Activated effector memory CD4-positive, alpha-beta T cell treated with Interleukin-2 at 50 U/mL for 16 hours (primary cell): ENCODE results near the gene CACNA2D2.

Source experiments
- DNase-seq: peaks from one replicate; pipeline ENCODE4 v3.0.0-alpha.2; 2020

The CACNA2D2 gene

DNA sequence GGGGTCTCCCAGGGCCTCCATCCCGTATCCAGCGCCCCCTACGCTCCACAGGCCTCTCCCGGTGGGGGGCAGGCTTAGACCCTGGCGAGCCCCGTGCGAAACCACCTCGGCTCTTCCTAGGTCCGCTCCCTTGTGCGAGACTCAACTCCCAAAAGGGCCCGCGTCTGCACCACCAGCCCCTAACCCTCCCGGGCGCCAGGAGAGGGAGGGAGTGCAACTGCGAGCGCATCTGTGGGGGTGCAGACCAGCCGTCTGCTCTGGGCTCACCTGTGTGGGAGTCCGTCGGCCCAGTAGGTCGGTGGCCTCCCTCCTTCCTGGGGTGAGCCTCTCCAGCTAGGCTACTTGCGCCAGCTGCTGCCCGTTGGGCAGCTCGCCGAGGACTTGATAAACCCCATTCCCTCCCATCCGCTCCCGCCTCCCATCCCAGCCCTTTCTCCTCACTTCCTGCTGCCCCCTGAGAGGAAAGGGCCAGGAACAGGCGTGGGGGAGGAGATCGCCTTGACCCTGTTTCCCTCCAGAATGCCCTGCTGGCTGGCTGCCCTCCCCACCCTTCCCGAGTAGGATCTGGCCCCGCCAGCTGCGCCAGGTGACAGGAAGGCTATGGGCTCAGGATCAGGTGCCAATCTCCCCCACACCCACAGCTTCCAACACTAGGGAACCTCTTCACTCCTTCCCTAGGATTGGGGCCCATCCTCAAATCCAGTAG, 180.9 kb downstream of the CACNA2D2 start, which contains the start of gene HYAL2:
Gene HYAL2, minus strand, starts transcription at position 360 of the 706 bp plus-strand sequence. CDS start 2,256 bp downstream, outside the sequence.
- no peak for DNase-seq

DNA sequence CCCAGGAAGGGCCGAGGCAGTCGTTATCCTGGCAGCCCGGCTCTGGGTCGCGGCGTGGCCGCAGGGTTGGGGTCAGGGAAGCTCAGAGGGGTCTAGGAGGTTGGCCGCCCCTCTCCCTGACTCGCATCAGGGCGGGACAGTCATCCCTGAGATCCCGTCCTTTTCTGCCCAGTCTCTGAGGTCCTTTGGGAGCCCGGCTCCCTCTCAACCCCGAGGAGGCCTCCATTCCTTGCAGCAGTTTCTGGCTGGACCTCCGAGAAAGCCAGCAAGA, 181.4 kb downstream of the CACNA2D2 start:
- no peak for DNase-seq

DNA sequence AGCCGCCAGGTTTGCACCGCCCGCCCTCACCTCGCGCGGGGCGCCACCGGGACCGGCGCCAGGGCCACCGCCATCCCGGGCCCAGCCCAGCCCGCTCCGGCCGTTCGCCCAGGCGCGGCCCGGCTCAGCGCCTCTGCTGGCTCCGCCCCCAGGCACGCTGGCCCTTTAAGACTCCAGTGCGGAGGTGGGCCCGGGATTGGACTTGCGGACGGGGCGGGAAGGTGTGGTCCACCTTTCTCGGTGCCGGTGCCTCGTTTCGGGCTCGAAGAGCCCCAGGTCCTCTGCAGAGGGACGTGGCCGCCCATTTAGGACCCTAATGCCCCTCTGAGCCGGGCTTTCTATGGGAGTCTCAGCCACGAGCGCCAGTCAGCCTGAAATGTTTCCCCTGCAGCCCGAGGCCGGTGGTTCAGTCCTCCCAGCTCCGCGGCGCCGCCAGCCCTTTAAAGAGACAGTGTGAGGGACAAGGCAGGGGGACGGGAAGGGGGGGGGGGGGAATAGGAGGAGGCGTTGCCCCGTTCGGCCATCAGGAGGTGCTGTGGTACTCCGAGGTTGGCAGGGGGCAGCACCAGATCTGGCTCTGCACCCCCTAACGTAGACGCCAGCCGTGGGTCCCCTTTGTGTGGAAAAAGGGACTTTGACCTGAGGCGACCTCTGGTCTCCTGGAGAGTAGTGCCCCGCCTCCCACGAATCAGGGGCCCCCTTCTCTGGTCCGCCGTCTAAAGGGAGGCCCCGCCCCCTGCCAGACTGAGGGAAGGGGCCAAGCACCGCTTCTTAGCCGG, 181.9 kb downstream of the CACNA2D2 start:
- peak; percentile 81 for DNase-seq

DNA sequence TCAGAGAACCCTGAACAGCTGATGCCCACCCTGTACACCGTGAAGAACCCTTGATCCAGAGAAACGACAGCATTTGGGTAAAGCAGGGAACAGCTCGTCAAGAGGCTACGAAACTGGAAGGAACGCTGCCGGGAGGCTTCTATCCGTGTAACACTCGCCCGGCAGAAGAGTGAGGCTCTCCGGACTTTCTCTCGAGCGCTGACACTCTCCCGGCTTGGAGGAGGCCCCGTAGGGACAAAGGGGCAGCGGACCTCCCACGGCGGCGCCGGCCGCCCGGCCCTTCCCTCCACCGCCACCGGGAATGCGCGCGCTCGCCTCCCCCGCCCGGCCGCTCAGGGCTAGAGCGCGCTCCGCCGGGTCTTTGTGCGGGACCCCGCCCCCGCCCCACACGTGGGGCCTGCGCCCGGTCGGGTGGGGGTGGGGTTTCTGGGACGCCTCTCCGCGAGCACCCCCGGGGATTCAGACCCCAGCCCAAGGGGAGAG, 182.5 kb downstream of the CACNA2D2 start:
- DNase-seq = no peak

DNA sequence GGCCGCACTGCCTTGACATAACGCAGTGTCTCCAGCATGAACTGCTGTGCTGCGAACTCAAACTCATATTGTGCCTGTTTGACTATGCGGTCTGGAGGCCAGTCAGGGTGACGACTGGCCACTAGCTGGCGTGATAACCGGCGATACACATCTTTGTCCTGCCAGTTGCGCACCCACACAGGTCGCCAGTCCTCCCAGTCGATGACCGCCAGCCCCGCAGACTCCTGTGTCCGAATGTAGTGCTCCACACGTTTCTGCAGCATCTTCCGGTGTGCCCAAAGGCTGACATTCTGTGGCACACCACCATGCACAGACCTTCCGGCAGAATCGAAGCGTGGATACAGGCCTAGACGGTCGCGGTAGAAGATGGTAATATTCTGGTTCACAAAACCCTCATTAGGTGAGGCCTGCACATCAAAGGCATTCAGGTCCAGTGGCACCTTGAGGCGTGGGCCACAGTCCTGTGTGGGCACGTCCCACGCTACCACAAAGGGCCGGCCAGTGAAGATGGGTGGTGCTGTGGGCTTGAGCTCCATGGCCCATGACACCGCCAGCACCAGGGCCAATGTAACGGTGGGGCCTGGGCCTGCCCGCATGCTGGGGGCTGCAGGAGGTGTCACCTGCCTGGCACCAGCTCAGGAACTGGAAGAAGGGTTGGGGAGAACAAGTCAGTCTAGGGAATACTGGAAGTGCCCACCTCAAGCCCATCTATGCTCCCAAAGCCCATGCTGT, 183.4 kb downstream of the CACNA2D2 start:
- DNase-seq = no peak

DNA sequence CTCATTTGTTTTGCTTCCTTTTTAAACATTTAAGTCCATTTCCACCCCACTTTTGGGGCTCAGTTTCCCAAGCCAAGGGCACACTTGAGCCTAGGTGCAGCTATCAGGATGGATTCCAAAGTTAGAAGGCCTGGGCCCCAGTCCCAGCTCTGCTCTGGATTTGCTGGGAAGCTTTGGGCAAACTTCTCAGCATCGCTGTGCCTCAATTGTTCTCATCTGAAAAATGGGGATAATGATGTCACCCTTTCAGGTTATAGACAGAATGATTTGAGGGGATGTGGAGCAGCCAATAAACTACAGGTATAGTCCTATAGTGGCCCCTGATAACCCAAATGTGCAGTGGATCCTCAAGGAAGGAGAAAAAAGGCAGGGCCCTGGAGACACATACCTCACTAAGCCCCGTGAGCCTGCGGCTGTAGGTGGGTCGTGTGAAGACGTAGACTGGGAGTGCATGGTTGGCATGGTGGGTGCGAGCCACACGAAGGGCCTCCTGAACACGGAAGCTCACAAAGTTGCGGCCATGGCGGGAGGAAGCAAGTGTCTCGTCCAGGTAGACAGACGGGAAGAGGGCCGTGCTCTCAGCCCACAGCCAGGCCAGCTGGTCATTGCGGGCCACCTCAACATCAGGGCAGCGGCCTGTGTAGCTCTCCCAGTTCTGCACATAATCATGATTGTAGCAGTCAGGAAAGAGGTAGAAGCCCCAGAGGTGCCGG, 184.1 kb downstream of the CACNA2D2 start:
- no peak for DNase-seq

DNA sequence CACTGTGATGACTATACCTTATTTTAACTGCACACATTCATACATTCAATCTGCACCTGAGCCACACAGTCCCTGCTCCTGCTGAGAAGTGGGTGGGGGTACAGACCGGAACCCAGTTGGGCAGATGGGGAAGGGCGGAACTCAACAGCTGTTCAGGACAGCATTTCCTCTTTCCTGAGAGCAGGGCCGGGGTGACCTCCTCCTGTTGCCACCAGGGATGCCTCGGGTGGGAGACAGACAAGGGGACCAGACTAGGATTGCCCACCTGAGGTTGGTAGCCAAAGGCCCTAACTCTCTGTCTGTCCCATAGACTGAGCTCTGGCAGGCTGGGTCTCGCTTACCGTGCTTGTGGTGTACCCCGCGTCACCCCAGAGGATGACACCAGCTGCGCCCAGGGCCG, 184.8 kb downstream of the CACNA2D2 start:
- no peak for DNase-seq

DNA sequence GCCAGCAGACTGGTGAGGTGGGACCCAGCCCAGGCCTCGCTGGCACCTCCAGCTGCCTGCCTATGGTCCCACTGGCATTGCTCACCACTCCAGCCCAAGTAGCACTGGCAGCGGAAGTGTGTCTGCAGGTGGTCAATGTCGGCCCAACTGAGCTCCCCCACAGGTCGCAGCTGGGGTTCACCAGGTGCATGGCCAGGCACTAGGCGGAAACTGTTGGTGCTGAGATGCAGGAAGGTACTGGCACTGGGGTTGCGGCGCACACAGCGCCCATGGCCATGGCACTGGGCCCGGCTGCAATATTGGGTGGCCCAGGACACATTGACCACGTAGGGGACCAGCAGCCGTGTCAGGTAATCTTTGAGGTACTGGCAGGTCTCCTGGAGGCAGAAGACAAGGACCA, 185.3 kb downstream of the CACNA2D2 start:
- no peak for DNase-seq

DNA sequence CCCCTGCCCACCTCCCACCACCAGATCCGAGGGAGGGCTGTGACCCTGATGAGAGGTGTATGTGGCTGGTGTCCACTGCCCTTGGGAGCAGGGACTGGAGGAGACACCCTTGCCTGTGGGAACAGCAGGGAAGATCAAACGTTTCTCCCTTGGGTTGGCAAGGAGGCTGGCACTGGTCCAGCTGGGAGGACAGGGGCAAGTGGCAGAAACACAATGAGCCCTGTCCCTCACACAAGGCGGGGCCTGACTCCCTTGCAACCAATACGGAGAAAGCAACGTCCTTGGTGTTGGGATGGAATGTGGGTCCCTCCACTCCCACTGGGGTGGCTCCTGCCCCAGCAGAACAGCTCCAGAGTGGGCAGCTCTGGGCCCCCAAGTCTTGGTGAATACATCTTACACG, 186.1 kb downstream of the CACNA2D2 start:
- DNase-seq = no peak

DNA sequence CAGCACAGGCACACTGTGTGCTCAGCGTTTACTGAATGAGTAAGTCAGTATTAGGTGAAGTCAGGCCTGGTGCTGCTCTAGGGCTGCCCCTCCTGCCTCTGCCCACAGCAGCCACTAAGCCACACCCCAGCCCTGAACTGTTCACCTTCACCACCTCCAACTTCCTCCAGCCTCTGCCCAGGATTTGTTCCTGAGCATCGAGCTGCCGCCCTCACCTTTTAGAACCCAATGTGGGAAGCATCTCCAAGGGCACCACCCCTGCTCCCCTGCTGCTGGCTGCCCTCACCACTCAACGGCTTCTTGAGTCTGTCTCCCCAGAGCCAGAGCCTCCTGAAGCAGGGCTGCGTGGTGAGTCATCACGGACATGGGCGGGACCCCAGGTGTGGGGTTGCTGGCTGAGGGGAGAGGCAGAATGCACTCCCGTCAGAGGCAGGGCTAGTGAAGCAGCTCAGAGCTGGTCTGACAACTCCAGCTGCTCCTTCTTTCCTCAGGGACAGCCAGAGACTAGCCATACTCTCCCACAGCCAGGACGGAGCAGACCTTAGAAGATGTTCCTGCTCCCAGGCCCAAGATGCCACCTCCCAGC, 186.7 kb downstream of the CACNA2D2 start:
- peak; percentile 82 for DNase-seq

DNA sequence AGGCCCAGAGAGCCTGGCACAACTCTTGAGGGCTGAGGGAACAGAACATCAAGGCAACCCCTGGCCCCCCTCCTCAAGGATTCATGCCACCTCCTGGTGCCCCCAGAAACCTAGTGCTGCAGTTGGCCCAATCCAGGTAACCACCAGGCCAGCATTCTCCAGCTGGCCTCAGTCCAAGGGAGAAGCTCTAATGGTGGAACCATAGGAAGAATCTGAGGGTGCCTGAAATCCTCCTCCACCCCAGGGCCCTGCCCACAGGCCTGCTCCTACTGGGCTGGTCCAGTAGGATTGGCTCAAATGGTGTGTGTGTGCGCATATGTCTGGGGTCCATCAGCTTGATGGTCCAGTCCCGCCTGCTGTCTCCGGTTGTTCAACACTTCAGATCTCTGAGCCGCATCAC, 188.6 kb downstream of the CACNA2D2 start:
- no peak for DNase-seq

DNA sequence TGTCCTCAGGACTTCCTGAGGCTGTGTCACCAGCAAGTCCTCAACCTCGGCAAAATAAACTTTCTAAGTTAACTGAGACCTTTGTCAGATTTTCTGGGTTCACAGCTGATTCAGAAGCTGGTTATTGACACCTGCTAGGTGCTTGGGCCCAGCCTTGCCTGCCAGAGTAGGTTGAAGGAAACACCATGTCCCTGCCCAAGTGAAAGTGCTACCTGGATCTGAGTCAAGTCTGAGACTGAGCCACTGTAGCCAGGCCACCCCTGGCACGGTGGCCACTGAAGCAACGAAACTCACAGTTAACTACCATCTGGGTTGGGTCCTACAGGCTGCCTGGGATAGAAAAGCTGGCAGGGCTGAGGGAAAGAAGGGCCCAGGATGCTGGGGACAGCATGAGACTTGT, 189.1 kb downstream of the CACNA2D2 start:
- no peak for DNase-seq
